RCC 7860 (cell line): Measurements from ENCODE around the gene PPP6C.
A peak's percentile ranks its signal among the peaks of the same experiment; 100 is the strongest.
"Not testable (repeated sequence)": the region's sequence is repeated elsewhere in the genome, so short reads cannot be mapped to it uniquely, and the experiment has no call there.

Experiments used
- DNase-seq: peaks from one replicate; pipeline ENCODE4 v3.0.0-alpha.2; 2015; ENCODE audit warnings: low spot score
- FAIRE-seq: peaks from 2 replicates; lab custom pipeline; 2012; peaks lifted over from hg19 to GRCh38; lab: Jason Lieb, UNC

PPP6C gene

GRCh38 chr9:125143377-125144090, 46.1 kb downstream of the PPP6C start, which contains the start of gene SCAI:
Gene SCAI (minus strand): TSS chr9:125143528. CDS start chr9:125143437, 91 bp downstream.
- DNase-seq: peak; percentile 99
- peak; percentile 82 for FAIRE-seq

- DNase-seq: no peak
- no peak for FAIRE-seq
Measured at GRCh38 chr9:125142560-125143376, 46.8 kb downstream of the PPP6C start.

- DNase-seq: no peak
Measured at GRCh38 chr9:125141751-125142150, 47.9 kb downstream of the PPP6C start.

GRCh38 chr9:125141251-125141650, 48.4 kb downstream of the PPP6C start:
- DNase-seq (no peak), FAIRE-seq (no peak)

More at GRCh38 chr9:125141751-125142150, 47.9 kb downstream of the PPP6C start:
- FAIRE-seq: no peak

- no peak for DNase-seq
- no peak for FAIRE-seq
Measured at GRCh38 chr9:125140576-125140975, 49.0 kb downstream of the PPP6C start.

GRCh38 chr9:125137200-125137599, 52.4 kb downstream of the PPP6C start:
- no peak for FAIRE-seq
- no peak for DNase-seq

- DNase-seq (no peak), FAIRE-seq (no peak)
Measured at GRCh38 chr9:125134976-125135375, 54.6 kb downstream of the PPP6C start.

GRCh38 chr9:125133403-125134329, 55.9 kb downstream of the PPP6C start:
- no peak for DNase-seq

GRCh38 chr9:125131778-125132177, 57.8 kb downstream of the PPP6C start:
- FAIRE-seq (no peak), DNase-seq (no peak)

More at GRCh38 chr9:125133403-125134329, 55.9 kb downstream of the PPP6C start:
- FAIRE-seq: no peak

- peak; percentile 97 for DNase-seq
- peak; percentile 95 for FAIRE-seq
Measured at GRCh38 chr9:125126019-125126746, 63.4 kb downstream of the PPP6C start.

GRCh38 chr9:125125523-125125922, 64.1 kb downstream of the PPP6C start:
- FAIRE-seq: no peak
- peak; percentile 21 for DNase-seq

- FAIRE-seq: no peak
- DNase-seq: no peak
Measured at GRCh38 chr9:125121146-125121545, 68.5 kb downstream of the PPP6C start.

GRCh38 chr9:125119643-125120286, 69.8 kb downstream of the PPP6C start:
- DNase-seq (no peak), FAIRE-seq (no peak)

GRCh38 chr9:125118696-125119095, 70.9 kb downstream of the PPP6C start:
- DNase-seq, FAIRE-seq: not testable (repeated sequence)

- FAIRE-seq, DNase-seq: not testable (repeated sequence)
Measured at GRCh38 chr9:125114503-125114902, 75.1 kb downstream of the PPP6C start.

- FAIRE-seq (no peak), DNase-seq (no peak)
Measured at GRCh38 chr9:125110464-125110863, 79.1 kb downstream of the PPP6C start.

- not testable (repeated sequence) for FAIRE-seq, DNase-seq
Measured at GRCh38 chr9:125108541-125108940, 81.1 kb downstream of the PPP6C start.

- DNase-seq (no peak), FAIRE-seq (no peak)
Measured at GRCh38 chr9:125106285-125106893, 83.2 kb downstream of the PPP6C start.
